Measurements from ENCODE around the gene PPP1R13L. TPM values are rescaled to one million over a fixed set of nuclear protein-coding genes. Genes with fewer than 3 reads are reported as not detected.

Gene PPP1R13L
- total RNA-seq, 1 donor from 2014 or later: 8.2 TPM

DNA sequence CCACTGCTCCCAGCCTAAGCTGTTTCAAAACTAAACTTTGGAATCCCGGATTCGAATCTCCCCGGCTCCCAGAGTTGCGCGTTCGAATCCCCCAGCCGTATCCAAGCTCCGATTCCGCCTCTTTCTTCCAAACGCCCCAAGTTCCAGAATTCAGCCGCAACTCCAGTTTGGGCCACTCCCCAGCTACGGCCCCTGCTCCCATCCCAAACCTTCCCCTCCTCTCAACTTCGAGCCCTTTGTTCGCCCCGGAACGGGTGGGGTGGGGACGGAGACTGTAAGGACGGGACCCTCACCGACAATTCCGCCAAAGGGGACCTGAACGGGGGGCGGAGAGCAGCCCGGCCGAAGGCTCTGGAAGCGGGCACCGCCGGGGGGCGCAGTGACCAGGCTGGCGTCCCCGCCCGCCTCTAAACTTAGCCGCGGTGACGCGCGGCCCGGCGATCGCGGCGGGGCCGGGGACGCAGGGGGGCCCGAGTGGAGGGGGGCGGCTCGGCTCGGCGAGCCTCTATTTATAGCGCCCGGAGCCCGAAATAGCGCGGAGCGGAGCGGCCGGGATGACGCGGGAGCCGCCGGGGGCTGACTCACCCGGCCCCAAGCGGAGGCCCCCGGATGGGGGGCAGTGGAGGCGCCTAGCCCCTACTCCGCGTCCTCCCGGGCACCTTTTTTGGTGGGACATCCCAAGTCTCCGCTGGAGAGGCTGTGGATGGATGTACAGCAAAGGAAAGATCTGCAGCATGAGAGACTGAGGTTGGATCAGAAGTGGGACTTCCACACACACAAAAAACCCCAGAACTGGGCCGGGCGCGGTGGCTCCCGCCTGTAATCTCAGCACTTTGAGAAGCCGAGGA lies 23.7 kb upstream of the PPP1R13L start:
- Mint-ChIP-seq H3K4me1 (peaks cover 26% of the 10 kb centered on the region), H3K4me3 (peak overlapping the region; percentile 87), H3K9me3 (no peaks in the 10 kb centered on the region), H3K27ac (ENCODE audit: unreplicated experiment) (peak overlapping the region; percentile 81), H3K36me3 (ENCODE audit: low read depth) (no peaks in the 10 kb centered on the region), H3K27me3 (ENCODE audit: low read depth) (peaks cover 20% of the 10 kb centered on the region)
- TF ChIP-seq, protein P1, sequence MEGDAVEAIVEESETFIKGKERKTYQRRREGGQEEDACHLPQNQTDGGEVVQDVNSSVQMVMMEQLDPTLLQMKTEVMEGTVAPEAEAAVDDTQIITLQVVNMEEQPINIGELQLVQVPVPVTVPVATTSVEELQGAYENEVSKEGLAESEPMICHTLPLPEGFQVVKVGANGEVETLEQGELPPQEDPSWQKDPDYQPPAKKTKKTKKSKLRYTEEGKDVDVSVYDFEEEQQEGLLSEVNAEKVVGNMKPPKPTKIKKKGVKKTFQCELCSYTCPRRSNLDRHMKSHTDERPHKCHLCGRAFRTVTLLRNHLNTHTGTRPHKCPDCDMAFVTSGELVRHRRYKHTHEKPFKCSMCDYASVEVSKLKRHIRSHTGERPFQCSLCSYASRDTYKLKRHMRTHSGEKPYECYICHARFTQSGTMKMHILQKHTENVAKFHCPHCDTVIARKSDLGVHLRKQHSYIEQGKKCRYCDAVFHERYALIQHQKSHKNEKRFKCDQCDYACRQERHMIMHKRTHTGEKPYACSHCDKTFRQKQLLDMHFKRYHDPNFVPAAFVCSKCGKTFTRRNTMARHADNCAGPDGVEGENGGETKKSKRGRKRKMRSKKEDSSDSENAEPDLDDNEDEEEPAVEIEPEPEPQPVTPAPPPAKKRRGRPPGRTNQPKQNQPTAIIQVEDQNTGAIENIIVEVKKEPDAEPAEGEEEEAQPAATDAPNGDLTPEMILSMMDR (conservative IDR thresholded peaks at IDR 0.05): peak; percentile 58
- peak; percentile 40 for DNase-seq (ENCODE audit: low read depth, low spot score)

DNA sequence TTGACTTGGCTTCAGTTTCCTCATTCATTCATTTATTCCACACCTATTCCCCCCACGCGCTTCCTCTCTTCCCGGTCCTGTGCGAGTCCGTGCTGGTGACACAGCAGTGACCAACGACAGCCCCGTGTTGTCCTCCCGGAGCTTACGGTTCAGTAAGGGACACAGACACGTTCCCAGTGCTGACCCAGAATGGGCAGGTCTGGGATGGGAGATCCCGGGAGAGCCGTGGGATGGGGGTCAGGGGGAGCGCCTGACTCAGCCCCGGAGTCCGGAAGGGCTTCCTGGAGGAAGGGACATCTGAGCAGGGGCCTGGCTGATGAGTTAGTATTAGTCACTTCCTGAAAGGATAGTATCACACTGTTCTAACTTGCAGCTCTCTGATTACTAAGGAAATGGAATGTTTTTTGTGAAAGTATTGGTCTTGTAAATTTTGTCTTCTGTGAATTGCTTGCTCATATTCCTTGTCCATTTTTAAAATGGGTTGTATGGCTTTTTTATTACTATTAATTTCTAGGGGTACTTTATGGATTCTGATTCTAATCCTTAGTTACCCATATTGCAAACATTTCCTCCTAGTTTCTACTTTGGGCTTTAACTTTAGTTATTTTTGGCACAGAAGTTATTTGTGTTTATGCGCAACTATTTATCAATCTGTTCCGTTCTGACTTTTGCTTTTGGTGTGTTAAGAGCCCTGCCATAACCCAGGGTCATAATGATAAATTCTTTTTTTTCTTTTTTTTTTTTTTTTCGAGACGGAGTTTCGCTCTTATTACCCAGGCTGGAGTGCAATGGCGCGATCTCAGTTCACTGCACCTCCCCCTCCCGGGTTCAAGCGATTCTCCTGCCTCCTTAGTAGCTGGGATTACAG lies 19.6 kb upstream of the PPP1R13L start:
- Mint-ChIP-seq H3K27ac (ENCODE audit: unreplicated experiment) (peak overlapping the region; percentile 99), H3K36me3 (ENCODE audit: low read depth) (no peaks in the 10 kb centered on the region), H3K27me3 (ENCODE audit: low read depth) (peaks cover 15% of the 10 kb centered on the region), H3K4me1 (peaks cover 41% of the 10 kb centered on the region), H3K4me3 (peak overlapping the region; percentile 99), H3K9me3 (no peaks in the 10 kb centered on the region)
- peak; percentile 33 for DNase-seq (ENCODE audit: low read depth, low spot score)
- TF ChIP-seq, protein P1 (conservative IDR thresholded peaks at IDR 0.05): no peak

DNA sequence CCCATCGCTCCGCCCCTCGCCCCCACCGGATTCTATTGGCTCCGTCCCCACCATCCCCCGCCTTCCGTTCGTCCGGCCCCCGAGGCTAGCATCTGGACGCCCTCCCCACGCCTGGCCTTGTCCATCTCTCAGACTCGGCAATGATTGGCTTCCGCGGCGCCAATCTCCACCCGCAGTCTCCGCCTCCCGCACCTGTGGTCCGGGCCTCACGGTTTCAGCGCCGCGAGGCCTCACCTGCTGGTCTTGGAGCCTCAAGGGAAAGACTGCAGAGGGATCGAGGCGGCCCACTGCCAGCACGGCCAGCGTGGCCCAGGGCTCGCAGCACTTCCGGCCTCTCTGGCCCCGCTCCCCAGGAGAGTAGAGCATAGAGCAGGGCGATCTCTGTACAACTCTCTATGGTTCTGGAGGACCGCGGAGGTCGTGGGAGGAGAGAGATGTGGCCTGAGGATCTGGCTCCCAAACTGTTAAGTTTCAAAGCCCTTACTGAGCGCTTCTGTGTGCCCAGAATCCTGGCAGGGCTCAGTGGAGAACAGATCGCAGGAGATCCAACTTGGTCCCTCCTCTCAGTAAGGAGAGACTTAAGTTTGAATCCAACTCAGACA lies 18.8 kb upstream of the PPP1R13L start, which contains the start of gene ERCC1:
TSS of gene ERCC1 (minus strand) at position 329 of the 602 bp plus-strand sequence. CDS start 543 bp downstream, outside the sequence.
- peak within 1 kb of the TSS; percentile 99 for H3K27ac Mint-ChIP-seq (ENCODE audit: unreplicated experiment)
- H3K4me1 Mint-ChIP-seq: peaks cover 41% of the 10 kb centered on the region
- H3K36me3 Mint-ChIP-seq (ENCODE audit: low read depth): no peaks in the 10 kb centered on the region

DNA sequence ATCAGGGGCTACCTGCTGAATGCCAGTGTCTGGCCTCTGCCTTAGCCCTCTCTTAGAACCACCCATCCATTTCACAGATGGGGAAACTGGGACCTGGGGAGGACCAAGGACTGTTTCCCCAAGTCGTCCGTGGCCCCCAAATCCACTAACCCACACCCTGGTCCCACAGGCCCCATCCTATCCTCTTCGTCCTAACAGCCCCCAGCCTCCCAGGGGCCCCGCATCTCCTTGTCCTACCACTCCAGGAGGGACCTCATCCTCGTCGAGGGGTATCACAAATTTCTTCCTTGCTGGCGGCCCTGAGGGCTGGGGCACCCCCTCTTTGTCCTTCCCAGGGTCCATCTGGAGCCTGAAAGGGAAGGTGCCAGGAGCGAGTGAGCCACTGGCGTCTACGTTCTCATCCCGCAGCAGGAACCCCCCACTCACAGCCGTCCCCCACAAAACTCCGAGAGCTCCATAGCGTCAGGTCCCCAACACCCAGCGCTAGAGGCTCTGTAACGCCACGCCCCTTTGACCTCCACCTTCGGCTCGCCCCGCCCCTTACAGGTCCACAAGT lies 18.2 kb upstream of the PPP1R13L start:
- no peaks in the 10 kb centered on the region for H3K9me3 Mint-ChIP-seq
- peaks cover 37% of the 10 kb centered on the region for H3K4me1 Mint-ChIP-seq
- H3K27me3 Mint-ChIP-seq (ENCODE audit: low read depth): peaks cover 6% of the 10 kb centered on the region
- TF ChIP-seq, protein P1 (conservative IDR thresholded peaks at IDR 0.05): no peak
- peak overlapping the region; percentile 99 for H3K27ac Mint-ChIP-seq (ENCODE audit: unreplicated experiment)
- peak overlapping the region; percentile 99 for H3K4me3 Mint-ChIP-seq
- no peak for DNase-seq (ENCODE audit: low read depth, low spot score)
- H3K36me3 Mint-ChIP-seq (ENCODE audit: low read depth): no peaks in the 10 kb centered on the region

More for the DNA sequence above, 18.8 kb upstream of the PPP1R13L start, which contains the start of gene ERCC1:
- TF ChIP-seq, protein P1 (conservative IDR thresholded peaks at IDR 0.05): no peak
- DNase-seq (ENCODE audit: low read depth, low spot score): peak; percentile 94
- Mint-ChIP-seq H3K4me3 (peak within 1 kb of the TSS; percentile 99), H3K27me3 (ENCODE audit: low read depth) (peaks cover 10% of the 10 kb centered on the region), H3K9me3 (no peaks in the 10 kb centered on the region)
